ENCODE results near the gene ESF1. TPM values are rescaled to one million over a fixed set of nuclear protein-coding genes. Genes with fewer than 3 reads are reported as not detected.
A peak's percentile ranks its signal among the peaks of the same experiment; 100 is the strongest.

Gene ESF1
- total RNA-seq, 1 donor from 2014 or later = 16.1 TPM

DNA sequence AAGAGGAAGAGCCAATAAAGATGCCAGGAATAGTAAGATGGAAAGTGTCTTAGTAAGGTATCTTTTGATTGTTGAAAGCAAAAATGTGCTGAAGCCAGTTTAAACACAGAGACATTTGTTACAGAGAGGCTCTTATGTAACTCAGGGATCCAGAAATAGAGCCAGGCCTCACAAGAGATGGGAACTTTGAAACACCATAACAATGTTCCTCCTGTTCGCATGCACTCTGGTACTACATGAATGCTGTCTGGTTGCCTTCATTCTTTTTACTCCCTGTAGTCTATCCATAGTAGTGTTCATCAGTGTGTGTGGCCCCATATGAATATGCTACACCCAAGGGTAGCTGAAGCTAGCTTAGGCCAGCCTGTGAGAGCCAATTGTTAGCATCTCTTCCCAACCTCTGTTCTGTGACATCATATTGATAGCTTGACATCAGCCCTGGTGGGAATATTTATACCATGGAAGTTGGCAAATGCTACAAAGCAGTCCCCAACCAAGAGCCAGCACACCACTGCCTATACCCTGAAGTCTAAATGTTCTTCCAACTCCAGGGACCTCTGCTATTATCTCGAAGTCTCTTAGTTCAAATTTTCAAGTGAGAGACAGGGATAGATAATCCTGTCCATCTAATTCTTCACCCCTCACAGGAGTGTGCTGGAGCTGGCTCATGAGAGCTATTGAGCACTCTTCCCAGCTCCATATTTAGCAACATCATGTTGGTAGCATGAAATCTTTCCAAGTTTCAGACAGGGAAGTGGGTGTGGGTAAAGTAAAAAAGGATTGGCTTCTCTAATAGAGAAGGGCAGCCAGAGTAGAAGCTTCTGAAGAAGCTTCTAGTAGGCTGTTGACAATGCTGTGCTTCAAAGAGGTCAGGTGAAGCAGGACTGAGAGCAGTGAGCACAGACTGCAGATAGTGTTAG is 7.1 kb upstream of the ESF1 start:
- Mint-ChIP-seq H3K9me3 (ENCODE audit: unreplicated experiment) (no peaks in the 10 kb centered on the region), H3K4me3 (ENCODE audit: unreplicated experiment) (no peak overlapping the region), H3K27me3 (ENCODE audit: unreplicated experiment) (no peaks in the 10 kb centered on the region), H3K36me3 (ENCODE audit: unreplicated experiment) (no peaks in the 10 kb centered on the region), H3K4me1 (ENCODE audit: low read depth, unreplicated experiment) (no peaks in the 10 kb centered on the region), H3K27ac (ENCODE audit: unreplicated experiment) (no peak overlapping the region)
- DNase-seq = no peak
- TF ChIP-seq, protein P1, sequence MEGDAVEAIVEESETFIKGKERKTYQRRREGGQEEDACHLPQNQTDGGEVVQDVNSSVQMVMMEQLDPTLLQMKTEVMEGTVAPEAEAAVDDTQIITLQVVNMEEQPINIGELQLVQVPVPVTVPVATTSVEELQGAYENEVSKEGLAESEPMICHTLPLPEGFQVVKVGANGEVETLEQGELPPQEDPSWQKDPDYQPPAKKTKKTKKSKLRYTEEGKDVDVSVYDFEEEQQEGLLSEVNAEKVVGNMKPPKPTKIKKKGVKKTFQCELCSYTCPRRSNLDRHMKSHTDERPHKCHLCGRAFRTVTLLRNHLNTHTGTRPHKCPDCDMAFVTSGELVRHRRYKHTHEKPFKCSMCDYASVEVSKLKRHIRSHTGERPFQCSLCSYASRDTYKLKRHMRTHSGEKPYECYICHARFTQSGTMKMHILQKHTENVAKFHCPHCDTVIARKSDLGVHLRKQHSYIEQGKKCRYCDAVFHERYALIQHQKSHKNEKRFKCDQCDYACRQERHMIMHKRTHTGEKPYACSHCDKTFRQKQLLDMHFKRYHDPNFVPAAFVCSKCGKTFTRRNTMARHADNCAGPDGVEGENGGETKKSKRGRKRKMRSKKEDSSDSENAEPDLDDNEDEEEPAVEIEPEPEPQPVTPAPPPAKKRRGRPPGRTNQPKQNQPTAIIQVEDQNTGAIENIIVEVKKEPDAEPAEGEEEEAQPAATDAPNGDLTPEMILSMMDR (IDR thresholded peaks at IDR 0.05; ENCODE audit: partially characterized antibody, unreplicated experiment) = no peak

GRCh38 chr20:13790708-13791107 is 6.0 kb upstream of the ESF1 start:
- Mint-ChIP-seq H3K36me3 (ENCODE audit: unreplicated experiment) (no peaks in the 10 kb centered on the region), H3K27me3 (ENCODE audit: unreplicated experiment) (no peaks in the 10 kb centered on the region), H3K9me3 (ENCODE audit: unreplicated experiment) (no peaks in the 10 kb centered on the region), H3K4me3 (ENCODE audit: unreplicated experiment) (no peak overlapping the region), H3K4me1 (ENCODE audit: low read depth, unreplicated experiment) (peaks cover 9% of the 10 kb centered on the region), H3K27ac (ENCODE audit: unreplicated experiment) (no peak overlapping the region)
- DNase-seq = no peak
- TF ChIP-seq, protein P1 (IDR thresholded peaks at IDR 0.05; ENCODE audit: partially characterized antibody, unreplicated experiment) = no peak

DNA sequence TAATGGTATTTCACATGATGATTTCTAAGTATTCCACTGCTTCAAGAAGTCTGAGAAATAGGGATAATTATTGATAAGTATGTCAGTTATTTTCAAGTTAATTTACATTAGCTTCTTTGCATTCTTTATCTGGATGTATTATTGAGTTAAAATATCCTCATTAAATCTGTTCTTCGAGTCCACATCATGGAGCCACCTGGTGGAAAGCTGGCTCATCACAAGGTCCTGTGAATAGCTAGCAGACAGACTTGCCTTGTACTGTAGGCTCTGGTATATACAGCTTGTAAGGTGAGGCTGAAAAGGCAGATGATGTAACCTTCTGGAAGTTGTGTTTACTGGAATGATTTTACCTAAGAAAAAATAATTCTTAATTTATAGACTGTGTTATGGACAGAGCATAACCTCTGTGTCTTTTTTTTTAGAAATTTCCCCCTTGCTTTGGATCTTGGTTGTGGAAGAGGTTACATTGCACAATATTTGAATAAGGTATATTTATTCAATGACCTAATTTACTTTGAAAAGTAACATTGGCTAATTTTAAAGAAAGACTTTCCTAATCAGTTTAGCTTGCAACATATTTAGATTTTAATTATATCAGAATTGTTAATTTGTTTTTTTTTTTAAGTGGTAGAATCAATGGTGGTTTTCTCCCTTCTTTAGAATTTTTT is 3.6 kb upstream of the ESF1 start:
- Mint-ChIP-seq H3K36me3 (ENCODE audit: unreplicated experiment) (no peaks in the 10 kb centered on the region), H3K27ac (ENCODE audit: unreplicated experiment) (no peak overlapping the region), H3K9me3 (ENCODE audit: unreplicated experiment) (peaks cover 6% of the 10 kb centered on the region), H3K4me3 (ENCODE audit: unreplicated experiment) (no peak overlapping the region), H3K4me1 (ENCODE audit: low read depth, unreplicated experiment) (peaks cover 9% of the 10 kb centered on the region), H3K27me3 (ENCODE audit: unreplicated experiment) (peaks cover 3% of the 10 kb centered on the region)
- TF ChIP-seq, protein P1 (IDR thresholded peaks at IDR 0.05; ENCODE audit: partially characterized antibody, unreplicated experiment) = peak; percentile 62
- DNase-seq = peak; percentile 68

DNA sequence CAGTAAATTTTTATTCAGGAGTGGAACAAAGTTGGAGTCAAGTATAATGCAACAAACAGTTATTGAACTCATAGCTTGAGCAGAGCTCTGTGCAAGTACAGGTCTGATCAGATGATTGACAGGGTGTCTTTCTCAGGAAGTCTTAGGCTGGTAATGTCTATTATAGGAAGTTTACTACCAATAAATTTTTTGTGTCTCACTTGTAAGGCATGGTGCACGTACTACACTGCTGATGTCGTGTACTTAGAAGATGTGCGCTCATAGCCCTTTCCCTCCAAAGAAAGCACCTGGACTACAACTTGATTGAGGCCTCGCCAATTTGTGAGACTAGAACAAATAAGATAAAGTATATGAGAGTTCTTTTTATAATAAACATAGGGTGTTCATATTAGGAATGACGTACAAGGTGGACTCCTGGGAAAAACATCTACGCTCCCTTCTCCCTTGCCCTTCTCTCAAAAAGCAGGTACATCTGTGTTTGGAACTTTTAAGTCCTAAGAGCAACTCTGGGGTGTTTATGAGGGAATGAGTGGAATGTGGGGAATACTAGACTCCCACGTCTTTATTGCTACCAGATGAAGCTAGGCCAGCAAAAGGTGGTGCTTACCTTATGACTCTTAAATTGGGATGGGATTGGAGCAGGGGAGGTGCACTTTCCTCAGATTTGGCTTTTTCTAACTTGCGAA is 1.6 kb upstream of the ESF1 start:
- TF ChIP-seq, protein P1 (IDR thresholded peaks at IDR 0.05; ENCODE audit: partially characterized antibody, unreplicated experiment) = no peak
- Mint-ChIP-seq H3K27ac (ENCODE audit: unreplicated experiment) (peak overlapping the region; percentile 79), H3K27me3 (ENCODE audit: unreplicated experiment) (peaks cover 3% of the 10 kb centered on the region), H3K9me3 (ENCODE audit: unreplicated experiment) (peaks cover 6% of the 10 kb centered on the region), H3K4me3 (ENCODE audit: unreplicated experiment) (peak overlapping the region; percentile 100), H3K4me1 (ENCODE audit: low read depth, unreplicated experiment) (peaks cover 9% of the 10 kb centered on the region), H3K36me3 (ENCODE audit: unreplicated experiment) (no peaks in the 10 kb centered on the region)
- DNase-seq = no peak
